GM19023 (cell line): ENCODE results near the gene FAM163B.

Source experiments
- ATAC-seq: cut with Tn5 transposase; IDR thresholded peaks from one replicate; pipeline ENCODE4 v1.9.1; 2021; ENCODE audit warnings: mild to moderate bottlenecking, moderate library complexity; ENCODE audit not compliant: unreplicated experiment

The FAM163B gene

DNA sequence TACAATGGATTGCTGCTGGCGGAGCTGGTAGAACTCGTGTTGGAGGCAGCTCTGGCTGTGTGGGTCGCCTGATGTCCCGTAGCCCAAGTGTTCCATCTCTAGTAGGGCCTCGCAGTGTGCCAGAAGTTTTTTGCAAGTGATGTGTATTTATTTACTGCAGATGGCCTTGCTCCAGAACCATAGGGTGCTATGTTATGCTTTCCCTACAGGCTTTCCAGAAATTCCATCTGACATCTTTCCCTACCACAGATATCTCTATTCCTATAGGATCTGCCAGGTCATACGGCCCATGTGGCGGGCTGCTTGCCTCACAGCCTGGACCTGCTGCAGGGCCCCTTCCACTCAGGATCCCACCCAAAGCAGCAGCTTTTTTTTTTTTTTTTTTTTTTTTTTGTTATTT is 57.7 kb downstream of the FAM163B start:
- ATAC-seq = no peak

GRCh38 chr9:133547116-133547515 is 62.1 kb downstream of the FAM163B start:
- ATAC-seq = no peak

DNA sequence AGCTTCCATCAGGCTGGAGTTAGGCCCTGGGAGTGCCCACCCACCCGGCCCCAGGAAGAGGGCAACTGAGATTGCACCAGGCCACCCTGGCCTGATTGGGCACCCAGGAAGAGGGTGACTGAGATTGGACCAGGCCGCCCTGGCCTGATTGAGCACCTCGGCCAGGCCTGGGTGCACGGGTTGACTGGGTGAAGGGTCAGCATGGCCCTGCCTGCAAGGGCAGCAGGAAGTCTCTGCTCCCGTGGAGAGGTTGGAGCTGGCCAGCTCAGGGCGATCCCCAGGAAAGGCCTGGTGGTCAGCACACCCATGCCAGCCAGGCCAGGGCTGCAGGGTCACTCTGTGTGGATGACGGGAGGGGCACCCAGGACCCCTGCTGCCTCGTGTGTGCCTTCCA is 62.9 kb downstream of the FAM163B start:
- ATAC-seq = no peak

GRCh38 chr9:133545494-133546286 is 63.5 kb downstream of the FAM163B start:
- ATAC-seq = no peak

DNA sequence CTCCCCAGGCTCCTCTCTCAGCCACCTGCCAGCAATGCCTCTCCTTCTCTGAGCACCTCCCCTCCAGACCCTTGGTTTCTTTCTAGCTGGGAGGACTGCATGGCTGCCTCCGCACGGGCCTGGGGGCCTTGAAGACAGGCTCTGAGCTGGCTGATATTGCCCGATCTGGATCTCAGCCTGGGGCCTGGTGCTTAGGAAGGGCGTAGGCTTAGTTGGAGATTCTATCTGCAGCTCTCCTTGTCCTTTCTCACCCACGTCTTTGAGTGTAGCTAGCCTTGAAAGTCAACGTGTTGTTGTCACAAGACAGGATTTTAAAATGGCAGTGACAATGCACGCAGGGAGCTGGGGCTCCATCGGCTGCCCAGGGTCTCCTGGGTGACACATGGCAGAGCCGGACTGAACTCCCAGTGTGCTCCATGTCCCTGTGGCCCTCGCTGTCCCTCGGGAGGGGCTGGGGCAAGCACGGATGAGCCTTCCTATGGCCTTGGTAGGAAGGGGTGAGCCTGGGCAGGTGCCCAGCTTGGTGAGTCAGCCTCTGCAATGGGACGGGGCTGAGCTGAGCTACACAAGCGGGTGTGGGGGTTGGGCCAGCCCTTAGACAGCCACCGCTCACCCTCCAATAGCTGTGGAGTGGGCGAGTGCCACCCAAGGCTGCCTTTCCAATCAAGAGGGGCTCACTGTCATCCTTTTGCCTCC is 65.3 kb downstream of the FAM163B start:
- no peak for ATAC-seq

GRCh38 chr9:133542002-133542401 is 67.2 kb downstream of the FAM163B start:
- no peak for ATAC-seq

DNA sequence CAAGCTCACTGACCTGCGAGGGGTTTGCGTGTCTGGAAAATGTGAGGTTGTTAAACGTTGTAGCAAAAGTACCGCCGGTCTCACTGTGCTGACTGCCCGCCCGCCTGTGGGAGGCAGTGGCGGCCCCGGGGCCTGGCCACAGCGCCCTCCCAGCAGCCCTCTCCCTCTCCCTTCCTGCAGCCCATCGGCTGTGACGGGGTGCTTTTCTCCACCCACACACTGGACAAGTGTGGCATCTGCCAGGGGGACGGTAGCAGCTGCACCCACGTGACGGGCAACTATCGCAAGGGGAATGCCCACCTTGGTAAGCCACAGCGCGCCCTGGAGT is 68.5 kb downstream of the FAM163B start:
- no peak for ATAC-seq

GRCh38 chr9:133539991-133540697 is 69.0 kb downstream of the FAM163B start:
- ATAC-seq = no peak

DNA sequence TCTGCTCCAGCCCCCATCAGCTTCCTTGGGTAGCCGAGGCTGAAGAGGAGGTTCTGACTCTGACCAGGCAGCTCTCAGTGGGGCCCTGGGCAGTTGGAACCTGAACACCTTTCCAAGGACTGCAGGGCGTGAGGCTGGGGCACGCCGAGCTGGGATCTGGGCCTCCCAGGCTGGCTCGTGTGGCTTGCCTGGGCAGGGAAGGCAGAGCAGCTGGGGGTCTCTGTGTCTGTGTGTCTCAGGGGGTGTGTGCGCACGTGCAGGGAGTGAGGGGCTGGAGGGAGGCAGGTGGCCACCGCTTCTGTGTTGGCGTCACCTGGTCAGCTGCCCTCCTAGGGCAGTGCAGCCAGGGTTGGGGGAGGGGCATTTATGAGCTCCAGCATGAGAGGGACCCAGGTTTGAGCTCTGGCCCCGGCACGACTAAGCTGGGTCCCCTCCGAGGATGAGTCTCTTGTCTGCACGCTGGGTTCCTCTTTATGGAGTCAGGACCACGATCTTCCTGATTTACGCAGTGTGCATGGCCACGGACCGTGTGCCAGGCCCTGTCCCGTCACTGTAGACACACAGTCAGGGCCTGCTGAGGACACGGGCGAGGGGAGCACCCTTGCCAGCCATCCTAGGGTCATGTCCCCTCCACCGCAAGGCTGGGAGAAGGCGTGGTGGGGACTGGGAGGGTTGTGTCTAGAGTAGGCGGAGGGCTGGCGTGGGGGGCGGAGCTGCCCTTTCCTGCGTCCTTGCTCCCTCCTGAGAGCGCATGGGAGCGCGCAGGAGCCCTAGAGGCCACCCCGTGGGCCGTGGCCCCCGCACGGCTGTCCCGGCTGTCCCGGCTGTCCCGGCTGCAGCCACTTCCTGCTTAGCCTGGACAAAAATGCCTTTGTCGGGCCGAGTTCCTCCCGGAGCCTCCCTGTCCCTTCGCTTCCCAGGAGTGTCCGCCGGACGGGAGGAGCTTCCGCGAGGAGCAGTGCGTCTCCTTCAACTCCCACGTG is 70.0 kb downstream of the FAM163B start:
- no peak for ATAC-seq

GRCh38 chr9:133538176-133538575 is 71.0 kb downstream of the FAM163B start:
- no peak for ATAC-seq

- no peak for ATAC-seq
Observed at GRCh38 chr9:133537257-133537656, 71.9 kb downstream of the FAM163B start.

DNA sequence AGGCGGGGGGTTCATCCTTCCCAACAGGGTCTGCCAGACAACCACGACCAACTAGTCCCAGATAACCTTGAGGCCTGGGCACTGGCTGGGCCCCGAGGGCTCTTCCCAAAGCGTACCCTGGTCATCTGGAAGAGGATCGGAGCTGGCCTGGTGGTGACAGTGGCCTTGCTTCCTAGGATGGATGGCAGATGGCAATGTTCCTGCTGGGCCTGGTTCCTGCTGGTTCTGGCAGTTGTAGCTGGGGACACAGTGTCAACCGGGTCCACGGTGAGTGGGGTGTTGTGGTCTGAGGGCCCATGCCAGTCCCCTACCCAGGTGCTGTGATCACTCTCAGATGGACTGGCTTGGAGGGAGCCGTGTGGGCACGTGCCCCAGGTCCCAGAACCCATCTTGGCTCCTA is 72.7 kb downstream of the FAM163B start:
- ATAC-seq = no peak

DNA sequence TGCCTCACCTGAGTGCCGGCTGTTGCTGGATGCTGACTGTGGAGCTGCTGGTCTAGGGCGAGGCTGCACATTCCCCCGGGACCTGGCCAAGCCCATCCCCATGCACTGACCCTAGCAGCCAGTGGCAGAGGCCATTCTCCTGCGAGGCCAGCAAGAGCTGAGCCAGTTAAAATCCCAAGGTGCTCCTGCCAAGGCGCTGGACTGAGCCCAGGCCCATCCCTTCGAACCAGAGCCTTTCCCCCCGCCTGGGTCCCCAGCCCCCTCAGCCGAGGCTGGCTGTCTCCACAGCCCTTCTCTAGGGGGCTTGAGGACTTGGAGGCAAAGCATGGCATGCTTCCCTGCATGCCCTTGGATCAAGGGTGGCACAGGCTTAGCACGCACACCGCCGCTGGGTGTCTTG is 73.1 kb downstream of the FAM163B start:
- ATAC-seq = no peak

GRCh38 chr9:133535306-133535877 is 73.8 kb downstream of the FAM163B start:
- ATAC-seq = no peak

DNA sequence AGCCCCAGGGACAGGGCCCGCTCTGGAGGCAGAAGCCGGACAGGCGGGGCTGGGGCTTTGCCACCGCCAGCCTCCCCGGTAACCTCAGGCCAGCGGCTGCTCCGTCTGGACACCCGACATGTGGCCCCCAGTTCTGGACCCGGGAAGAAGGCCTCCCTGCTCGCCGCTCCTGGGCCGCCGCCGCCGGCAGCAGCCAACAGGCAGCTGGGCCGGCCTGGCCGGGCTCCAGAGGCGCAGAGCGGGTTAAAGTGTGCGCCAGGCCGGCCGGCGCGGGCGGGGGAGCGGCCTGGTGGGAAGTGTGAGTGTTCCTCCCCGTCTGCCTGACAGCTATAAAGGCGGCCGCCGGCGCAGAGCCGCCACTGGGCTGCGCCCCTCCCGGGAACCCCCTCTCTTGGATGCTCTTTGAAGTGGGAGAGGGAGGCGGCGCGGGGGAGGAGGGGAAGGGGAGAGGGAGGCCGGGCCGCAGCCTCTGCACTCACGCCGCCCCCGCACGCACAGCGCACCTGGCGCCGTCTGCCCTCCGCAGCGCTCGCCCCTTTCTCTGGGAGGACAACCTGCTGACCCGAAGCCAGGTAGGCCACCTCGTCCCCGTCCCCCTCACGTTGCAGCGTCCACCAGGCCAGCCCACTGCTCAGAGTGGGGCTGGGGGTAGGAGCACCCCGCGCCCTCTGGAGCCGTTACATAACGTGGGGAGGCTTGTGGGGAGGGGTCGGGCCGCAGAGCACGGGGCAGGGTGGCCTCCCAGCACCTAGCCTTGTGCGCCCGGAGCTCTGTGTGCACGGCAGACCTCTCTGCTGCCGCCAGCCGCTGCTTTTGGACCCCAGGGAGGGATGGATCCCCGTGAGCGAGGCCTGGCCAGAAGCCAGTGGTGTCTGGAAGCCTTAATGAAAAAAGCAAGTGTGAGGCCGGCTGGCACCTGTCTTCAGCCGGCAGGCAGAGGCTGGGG is 74.6 kb downstream of the FAM163B start, which contains the start of gene ADAMTSL2:
ADAMTSL2 (plus strand) TSS at position 359 of the 946 bp plus-strand sequence. CDS start 2,009 bp downstream, outside the sequence.
- no peak for ATAC-seq

- ATAC-seq = no peak
Observed at GRCh38 chr9:133533857-133534256, 75.3 kb downstream of the FAM163B start.

DNA sequence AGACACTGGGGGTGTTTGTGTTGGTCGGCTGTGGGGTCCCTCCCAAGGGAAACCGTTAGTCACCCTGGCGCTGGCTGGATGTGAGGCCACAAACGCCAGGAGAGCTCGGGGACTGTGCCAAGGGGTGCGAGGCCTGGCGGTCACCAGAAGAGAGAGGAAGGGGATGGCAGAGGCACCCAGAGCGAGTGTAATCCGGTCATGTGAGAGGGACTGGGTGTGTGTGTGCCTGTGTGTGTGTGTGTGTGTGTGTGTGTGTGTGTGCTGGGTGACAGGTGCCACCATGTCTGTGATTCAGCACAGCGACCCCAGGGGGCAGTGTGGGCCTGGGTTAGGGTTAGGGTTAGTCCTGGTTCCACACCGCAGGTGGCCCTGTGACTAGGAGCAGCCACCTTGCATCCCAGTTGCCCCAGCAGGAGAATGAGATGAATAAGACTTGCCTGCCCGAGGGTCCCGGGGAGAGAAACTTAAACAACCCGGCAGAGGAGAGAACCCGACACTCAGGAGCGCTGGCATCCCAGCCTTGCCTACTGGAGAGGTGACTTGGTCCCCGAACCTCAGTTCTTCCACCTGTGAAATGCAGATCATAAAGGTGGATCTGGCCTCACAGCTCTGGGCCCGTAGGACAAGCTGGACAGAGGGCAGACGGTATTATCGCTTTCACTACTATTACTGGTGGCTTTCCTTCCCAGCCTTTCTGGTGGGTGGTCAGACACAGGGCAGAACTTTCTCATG is 76.1 kb downstream of the FAM163B start:
- no peak for ATAC-seq

DNA sequence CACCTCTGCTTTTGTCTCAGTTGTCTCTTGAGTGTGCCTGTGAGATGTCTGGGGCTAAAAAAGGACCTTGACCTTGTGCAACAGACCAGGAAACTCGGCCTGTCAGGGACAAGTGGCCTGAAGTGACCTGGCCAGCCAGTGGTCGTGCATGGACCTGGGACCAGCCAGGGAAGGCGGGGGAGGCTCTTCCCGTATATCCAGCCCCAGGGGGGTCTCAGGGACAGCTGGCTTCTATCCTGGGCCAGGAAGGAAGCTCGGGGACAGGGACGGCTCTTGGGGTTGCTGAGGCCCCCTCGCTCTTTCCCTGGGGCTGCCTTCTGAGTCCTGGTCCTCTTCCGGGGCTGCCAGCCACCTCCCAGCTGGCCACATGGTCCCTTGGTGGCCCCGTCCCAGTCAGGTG is 77.9 kb downstream of the FAM163B start:
- ATAC-seq = no peak

GRCh38 chr9:133529874-133530273 is 79.3 kb downstream of the FAM163B start:
- ATAC-seq = no peak
